HG02798 (cell line): ENCODE measurements around the gene PROX2.
A peak's percentile ranks its signal among the peaks of the same experiment; 100 is the strongest.

Experiments
- ATAC-seq: cut with Tn5 transposase; IDR thresholded peaks from one replicate; pipeline ENCODE4 v1.9.1; 2021; ENCODE audit warnings: mild to moderate bottlenecking; ENCODE audit not compliant: unreplicated experiment, poor library complexity

PROX2 gene

DNA sequence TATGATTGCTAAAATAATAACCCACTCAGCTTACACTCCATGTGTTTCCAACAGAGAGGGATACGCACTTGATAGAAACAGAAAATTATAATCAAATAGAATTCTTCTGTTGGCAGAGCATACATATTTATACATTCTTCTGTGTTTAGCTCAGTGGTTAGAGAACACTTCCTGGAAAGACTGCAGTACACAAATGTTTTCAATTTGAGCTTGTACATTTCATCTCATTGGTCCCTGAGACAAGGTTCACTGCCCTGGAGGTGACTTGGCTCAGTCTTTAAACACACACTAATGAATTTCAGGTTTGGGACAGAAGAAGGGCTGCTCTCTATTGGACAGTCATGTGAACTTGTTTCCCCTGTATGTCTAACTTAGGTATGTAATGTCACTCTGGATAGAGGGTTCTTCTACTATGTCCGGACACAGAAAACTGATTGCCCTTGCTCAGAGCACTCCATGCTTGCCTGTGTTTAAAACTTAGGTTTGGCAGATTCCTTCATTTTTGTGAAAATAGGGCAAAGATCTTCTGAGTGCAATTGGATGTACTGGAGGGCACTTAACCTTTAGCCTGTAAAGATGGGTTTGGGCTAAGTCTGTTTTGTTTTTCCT is 22.9 kb downstream of the PROX2 start:
- no peak for ATAC-seq

DNA sequence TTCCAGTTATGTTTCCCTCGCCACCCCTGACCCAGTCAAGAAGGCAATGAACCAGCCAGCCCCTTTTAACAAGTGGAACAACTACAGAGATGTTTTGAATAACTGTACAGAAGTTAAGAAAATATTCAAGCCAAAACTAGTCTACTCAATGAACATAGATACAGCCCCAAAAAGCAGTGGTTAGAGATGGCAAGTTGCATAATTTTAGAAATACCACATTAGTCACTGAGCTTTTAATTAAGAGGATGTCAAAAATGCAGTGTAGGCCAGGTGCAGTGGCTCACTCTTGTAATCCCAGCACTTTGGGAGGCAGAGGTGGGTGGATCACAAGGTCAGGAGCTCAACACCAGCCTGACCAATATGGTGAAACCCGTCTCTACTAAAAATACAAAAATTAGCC is 27.2 kb downstream of the PROX2 start:
- no peak for ATAC-seq

DNA sequence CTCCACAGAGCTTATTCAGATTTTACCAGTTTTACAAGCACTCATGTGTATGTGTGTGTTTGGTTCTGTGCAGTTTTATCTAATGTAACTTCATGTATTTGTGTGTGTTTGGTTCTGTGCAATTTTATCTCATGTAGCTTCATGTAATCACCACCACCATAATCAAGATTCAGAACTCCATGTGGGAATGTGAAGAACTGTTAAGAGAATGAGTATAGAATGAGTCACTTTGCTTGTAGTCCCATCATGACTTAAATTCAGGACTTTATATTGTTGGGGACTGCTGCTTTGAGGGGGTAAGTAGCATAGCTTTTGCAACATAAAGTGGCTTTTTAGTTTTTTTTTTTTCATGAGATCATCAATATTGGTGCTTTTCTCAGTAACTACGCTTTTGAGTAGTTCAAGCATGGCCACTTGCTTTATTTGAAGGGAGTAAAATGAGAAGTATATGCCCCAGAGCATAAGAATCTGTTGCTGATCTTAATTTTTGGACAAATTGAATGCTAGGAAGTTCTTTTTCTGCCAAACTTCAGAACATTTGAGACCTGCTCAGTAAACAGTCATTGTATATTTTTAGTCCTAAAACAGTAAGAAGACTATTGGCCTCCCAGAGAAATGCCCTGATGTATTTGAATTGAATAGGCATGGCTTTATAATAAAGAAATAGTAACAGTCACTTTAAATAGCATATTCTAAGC is 28.8 kb downstream of the PROX2 start:
- no peak for ATAC-seq

DNA sequence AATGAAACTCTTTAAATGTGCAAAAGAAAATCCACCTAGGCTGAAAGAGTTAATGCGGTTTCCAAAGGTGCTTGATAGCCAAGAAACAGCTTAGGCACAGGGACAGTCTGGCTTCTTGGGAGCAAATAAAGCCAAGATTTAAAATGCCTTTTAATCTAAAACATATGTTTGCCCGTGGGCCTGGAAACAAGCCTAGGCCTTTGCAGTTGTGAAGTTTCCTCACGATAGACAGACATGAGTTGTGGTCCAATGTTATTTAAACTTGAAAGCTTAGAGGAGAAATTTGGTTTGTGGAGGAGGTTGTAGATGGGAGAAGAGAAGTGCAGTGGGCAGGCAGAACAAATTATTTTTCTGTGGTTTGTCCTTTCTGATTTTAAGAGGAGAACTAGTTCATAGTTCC is 29.8 kb downstream of the PROX2 start:
- ATAC-seq: no peak

DNA sequence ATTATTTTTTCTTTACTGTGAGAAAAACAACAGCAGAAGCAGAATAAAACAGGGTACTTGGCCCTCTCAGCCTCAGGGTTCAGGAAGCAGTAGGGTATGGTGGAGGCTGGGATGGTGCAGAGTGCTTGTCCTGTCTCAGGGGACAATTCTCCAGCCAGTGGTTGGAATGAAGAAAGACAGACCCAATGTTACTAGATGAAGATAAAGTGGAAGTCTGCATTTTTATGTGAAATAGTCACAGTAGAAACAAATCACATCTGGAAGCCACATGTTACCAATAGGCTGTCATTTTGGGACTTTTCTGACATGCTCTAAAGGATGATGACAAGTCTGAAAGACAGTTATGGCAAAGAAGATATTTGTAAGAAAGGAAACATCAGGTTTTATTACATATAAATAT is 32.3 kb downstream of the PROX2 start:
- ATAC-seq: no peak

DNA sequence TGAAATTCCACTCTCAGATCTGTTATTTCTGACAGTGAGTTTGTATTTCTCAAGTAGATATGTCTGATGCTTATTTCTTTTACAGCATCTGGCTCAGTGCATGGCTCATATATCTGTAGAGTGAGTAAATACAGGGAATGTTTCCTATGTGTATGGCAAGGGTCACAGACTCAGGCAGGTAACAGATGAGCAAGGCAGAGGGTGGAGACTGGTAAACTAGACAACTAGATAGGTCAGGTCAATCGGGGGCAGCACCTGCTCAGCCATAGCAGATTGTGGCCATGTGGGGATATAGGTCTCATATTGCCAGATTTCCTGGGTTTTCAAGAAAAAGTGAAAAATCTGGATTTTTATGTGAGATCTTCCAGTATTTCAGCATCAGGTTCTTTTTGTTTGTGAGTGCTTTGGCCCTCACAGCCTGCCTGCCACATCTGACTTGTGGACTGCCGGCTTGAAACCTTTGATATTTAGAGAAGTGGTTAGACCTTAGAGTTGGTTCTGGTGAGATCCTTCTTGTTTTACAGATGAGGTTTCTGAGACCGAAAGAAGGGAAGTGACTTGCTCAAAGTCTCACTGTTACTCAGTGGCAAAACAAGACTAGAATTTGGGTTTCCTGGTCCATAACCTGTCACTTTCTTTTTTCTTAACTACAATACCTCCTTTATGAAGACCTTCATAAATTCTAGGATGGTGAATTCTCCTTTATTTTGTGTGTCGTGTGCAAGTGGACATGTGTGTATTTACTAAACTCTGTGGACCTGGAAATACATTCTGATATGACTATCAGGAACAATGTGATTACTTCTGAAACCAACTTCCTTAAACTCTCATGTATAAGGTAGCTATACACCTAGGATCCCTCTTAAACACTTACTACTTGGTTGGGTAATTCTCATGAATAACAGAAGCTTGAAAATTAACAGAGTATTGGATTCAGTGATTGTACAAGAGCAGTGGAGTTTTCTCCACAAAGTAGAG is 34.4 kb downstream of the PROX2 start:
- peak; percentile 80 for ATAC-seq

DNA sequence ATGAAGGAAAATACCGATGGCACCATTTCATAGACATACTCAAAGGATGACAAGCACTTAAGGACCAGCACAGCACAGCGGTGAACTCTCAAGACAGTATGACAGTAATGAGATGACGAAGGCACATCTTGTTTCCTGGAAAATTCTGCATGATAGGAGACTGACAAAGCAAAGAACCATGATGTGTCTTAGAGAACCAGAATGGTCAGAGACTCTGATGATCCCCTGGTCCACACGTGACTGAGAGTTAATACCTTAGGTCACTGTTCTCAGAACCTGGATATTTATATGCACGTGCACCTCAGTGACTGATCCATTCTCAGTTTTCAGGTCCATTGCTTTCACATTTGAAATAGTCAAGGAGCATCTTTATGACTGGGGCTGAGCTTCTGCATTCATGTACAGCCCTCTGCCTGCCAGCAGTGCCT is 35.3 kb downstream of the PROX2 start:
- ATAC-seq: peak; percentile 50

DNA sequence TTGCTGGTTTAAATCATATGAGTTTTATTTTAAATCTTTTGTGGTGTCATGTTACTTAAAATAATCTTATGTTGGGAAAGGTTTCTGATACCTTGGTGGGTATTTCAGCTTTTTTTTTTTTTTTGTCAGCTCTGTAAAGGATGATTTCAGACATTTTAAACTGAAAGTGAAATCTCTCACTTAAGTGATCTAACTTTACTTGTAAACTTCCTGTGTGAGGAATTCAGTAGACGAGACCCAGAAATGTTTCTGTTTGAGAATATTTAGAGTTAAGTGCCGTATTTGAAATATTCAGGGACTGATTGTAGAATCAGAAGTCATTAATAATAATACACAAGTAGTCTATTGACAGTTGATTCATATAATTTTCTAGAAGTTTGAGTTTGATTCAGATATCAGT is 37.8 kb downstream of the PROX2 start:
- no peak for ATAC-seq

DNA sequence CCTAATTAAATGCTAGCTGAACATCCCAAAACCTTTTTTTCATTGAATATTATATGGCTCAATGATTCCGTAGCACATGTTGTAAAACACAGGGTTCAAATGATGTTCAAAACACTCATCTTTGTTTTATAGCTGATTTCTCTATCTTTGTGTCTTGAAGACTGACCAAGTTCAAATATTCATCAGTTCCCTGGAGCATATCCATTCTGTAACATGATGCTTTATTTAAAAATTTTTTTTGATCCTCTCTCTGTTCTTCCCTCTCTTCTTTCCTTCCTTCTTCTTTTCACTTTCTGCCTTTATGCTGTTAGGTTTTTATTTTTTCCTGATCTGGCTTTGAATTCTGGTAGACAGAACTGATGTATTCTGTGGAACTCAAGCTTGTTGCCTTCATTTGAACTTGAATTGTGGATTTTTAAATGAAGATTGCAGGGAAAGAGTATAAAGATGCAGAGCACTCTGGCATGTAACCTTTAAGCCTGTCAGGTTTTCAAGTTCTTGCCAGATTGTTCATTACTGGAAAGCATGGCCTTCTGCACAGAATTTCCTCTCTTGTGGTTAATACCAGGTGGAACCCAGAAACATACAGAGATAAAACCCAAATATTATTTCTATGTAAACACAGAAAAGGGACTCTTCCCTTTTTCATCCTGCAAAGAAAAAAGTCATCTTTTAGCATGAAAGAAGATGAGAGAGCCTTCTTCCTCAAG is 39.5 kb downstream of the PROX2 start:
- no peak for ATAC-seq

DNA sequence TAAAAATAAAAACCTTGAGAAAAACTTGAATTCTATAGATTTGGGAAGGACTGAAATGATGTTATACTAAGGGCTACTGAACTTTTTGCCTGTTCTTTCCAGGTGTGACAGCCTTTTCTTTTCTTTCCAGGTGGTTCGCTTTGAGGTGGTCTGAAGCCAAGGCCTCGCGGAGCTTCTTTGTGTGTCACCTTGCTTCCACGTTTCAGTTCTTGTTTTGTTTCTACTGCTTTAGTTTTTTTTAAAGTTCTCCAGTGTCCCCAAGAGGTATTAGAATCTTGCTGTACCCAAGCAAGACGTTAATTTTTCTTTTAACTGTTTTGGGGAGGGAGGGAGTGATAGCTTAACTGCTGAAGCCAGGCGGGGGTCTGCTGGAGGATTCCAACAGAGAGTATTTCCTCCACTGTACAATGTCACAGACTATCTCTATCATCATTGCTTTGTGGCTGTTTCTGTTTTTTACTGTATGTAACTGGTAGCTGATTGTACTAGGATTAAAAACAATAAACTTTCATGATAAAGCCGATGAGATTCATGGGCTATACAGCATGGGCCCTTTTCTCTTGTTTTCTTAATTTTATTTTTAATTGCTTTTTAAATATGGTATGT is 40.2 kb downstream of the PROX2 start:
- no peak for ATAC-seq

DNA sequence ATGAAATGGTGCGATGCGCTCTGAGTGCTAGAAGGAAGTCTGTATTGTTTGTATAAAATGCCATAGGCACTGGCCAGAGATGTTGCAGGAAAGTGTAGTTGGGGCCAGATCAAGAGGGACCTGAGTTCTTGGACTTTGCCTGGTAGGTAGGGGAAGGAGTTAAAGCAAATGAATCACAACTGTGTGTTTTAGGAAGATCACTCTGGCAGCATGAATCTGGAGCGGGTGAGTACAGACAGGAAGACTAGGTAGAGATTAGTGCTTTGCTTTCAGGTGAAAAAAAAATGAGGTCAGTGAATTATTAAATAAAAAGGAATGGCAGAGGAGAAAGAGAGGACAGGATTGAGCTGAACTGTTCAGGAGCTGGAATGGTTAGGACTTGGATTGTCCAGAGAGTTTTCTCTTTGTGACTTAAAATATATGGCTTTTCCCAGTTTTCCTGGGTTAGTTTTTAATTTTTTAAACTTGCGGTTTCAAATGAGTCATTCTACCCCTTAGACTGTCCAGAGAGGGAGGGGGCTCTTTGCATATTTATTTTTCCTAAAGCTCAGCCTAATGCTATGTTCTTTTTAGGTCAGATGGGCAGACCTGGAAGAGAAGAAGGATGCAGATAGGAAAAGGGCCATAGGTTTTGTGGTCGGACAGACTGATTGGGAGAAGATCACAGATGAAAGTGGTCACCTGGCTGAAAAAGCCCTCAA is 41.1 kb downstream of the PROX2 start:
- ATAC-seq: no peak

DNA sequence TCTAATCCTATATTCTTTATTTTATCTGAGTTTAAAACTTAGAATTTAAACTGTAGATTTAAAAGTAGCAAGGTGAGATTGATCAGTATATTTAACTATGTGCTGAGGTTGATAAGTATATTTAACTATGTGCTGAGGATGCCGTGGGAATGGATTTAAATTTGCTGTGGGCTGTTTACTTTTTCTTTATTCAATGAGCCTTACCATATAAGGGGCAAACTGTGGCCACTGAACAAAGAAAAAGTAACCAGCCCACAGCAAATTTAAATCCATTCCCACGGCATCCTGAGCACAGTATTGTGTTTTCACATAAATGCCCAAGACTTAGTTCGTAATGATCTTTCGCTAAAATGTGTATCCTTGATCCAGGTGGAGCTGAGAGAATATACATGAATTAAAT is 43.1 kb downstream of the PROX2 start:
- no peak for ATAC-seq

DNA sequence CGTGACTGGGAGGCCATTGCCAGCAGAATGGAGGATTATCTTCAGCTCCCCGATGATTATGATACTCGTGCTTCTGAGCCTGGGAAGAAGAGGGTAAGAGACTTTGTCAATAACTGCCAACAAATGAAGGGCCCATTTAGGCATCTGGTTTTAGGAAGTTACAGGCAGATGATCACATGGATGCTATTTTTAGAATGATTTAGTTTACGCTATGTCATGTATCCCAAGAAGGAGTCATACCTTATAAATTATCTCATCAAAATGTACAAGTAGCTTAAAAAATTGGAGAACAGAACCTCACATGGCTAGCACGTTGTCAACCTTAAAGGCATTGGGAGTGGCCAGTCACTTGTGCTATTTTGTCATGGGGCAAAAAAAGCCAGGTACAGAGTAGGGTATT is 46.7 kb downstream of the PROX2 start:
- no peak for ATAC-seq

DNA sequence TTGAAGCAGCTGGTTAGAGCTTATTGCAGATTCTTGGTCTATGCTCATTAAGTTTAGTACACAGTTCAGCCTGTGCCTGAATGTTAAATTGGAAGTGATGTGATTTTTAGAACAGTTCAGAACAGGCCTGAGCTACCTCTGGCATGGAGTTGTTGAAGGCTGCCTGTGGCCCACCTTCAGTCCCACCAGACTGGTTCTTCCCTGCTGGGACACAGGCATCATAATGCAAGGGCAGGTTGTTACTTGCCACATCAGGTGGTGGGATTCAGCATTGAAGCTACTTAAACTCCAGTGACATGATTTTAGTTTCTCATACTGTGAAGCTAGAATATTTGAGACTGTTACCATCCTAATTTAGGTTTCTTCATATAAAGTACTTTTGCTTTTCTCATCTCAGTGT is 49.4 kb downstream of the PROX2 start:
- no peak for ATAC-seq
